UCSD-AML1 (cell line): ENCODE data around the gene GRHL1.

Source experiments
- DNase-seq: peaks from one replicate; lab custom pipeline; 2025; ENCODE audit not compliant: unreplicated experiment; lab: John Stamatoyannopoulos, UW

Gene GRHL1

DNA sequence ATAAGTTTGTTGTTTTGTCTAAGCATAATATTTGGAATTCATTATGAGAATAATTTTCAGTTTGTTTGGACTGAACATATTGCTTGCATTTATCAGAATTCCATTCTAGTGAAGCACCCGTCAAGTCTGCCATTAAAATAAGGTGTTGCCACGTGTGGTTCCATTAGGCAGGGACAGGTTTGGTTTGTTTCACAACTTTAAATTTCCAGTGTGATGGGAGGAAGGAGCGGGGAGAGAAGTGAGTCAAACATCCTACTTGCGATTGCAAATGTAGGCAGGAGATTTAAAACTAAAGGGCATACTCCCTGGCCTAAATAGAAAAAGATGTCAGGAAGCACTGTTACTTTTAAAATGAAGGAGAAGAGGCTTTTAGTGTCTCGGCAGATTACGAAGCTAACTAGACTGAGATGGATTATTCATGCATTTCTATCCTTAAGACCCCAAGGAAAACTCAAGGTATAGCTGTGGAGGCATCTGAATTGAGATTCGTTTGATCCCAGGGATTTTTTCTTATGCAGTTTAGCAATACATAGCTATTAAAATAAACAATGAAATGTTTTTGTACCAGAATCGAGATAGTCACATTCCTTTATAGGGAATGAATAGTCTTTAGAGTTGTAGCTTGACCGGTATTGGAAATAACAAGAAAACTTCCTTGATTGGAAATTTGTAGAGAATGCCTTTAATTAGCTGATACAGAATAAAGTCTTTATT, 19.8 kb downstream of the GRHL1 start:
- DNase-seq: no peak

DNA sequence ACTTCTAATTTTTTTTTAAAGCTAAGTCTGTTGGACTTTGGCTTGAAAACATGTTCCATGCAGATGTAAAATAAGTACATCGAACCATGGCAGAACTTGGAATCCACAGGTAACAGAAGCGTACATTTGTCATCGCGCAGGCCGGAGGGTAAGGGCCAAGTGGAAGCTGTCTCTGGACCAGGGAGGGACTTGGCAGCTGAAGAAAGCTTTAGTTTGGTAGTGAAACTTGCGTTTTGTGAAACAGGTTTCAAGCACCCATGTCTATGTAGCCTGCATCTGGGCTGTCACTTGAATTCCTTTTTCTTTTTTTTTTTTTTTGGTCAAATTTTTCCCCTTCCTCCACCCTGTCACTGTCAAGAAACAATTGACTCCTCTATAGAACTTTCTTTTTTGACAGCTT, 20.4 kb downstream of the GRHL1 start:
- no peak for DNase-seq

DNA sequence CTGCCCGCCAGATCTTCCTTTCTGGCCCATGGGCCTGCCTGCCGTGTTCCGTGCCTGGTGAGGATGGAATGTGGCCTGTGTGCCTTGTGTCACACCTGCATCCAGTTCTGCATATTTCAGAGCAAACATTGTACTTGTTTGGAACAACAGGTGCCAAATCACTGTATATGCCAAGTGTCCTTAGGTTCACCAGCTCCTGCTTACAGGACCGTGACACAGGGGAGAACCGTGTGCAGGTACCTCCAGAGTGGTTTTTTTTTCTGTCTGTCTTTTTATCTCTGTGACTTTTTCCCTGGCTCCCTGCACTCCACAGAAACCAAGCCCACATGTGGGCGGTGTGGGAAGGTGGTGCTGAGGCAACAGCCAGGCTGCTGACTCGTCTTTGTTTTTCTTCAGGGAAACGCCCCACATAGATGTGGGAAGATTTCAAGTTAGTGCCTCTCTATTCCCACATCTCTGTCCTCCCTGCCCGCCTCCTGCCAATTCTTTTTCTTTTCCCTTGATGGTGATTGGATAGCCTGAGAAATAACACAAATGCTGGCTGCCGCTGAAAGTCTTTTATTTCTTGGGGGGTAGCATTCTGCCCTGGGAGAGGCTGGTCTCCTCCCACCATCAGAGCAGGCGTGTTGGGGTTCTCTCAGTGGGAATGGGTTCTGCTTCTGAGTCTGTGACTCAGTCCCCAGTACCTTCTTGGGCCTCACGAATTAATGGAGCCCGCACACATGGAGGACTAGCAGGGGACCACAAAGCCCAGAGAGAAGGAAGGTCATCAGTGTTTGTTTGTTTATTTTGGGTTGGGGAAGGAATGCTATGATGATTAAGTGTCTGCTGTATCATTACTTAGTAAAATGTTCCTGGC, 21.4 kb downstream of the GRHL1 start:
- DNase-seq: no peak

GRCh38 chr2:9973690-9974089, 22.2 kb downstream of the GRHL1 start:
- DNase-seq: no peak

DNA sequence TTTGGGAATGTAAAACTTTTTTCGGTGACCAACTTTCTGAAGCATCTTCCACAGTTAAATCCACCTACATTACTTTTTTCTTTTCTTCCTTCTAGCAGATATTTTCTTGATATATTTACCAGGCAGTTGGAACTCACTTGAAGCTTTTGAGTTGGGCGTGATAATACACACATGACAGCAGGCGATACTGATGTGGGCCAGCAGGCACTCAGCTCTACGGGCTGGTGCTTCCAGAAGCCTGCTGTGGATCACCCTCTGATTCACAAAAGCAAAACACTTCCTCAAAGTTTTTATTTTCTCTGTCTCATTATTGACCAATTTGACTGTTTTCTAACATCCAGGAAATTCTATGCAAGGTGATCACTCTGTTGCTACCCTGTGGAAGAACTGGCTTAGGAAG, 22.9 kb downstream of the GRHL1 start:
- no peak for DNase-seq

DNA sequence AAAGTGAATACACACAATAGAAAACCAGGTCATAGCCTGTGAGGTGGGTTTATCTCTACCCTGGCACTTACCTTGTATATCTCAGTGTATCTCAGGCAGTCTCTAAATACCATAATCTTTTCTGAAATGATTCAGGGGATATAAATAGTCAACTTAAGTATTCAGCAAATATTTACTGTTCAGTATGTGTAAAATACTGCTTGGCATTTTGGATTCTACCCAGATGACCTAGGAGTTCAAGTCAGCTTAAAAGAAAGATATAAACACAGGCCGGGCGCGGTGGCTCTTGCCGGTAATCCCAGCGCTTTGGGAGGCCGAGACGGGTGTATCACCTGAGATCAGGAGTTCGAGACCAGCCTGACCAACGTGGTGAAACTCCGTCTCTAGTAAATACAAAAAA, 23.8 kb downstream of the GRHL1 start:
- no peak for DNase-seq

GRCh38 chr2:9975805-9976447, 24.4 kb downstream of the GRHL1 start:
- DNase-seq: no peak

DNA sequence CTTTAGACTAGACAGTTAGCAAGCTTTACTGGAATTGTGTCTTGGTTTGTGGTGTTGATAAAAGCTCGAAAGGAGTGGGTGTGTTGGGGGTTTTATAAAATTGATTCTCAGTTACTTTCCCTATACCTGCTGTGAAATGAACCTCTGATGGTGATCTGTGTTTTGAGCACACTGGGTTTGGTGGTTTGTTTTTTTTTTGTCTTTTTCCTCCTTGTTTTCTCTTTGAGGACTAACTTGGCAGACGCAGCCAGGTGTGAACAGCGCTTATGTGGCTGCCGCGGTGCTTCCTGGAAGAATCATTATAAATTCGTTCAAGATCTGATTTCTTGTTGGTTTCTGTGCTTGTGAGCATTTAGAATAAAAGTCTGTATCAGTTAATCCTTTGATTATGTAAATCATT, 28.5 kb downstream of the GRHL1 start:
- no peak for DNase-seq

DNA sequence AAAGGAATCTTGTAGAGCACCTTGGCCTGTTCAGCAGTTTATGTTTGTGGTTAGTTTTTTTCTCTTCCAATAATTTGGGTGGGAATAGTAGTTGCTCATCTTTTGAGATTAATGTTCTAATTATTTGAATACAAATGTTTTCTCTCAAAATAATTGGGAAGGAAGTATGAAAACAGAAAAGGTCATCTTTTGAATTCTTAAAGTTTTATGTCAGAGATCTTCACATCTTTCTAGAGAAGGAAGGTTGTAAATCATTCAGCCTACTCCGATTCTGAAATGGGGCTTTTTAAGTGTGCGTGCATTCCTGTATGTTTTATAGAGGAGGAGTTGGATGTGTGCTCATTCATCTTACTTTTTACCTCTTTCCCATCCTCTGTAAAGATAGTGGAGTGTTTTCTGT, 29.0 kb downstream of the GRHL1 start:
- DNase-seq: no peak

DNA sequence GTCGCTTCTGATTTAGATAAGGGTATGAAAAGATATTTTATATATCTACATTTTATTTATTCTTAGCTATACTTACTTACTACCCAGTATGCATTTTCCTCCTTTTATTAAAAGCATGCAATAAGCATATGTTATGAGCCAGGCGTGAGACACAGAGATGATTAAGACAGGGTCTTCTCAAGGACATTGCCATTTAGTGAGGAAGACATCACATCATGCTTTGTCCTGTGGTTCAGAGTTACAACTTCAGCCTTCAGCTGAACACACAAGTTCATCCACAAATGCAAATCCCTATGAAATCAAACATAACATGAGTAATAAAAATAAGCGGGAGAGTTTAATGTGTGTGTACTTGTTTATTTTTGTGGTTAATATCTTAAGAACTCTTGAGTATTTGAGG, 30.2 kb downstream of the GRHL1 start:
- DNase-seq: no peak

- DNase-seq: no peak
Observed at GRCh38 chr2:9982248-9982647, 30.8 kb downstream of the GRHL1 start.

GRCh38 chr2:9982891-9983290, 31.4 kb downstream of the GRHL1 start:
- no peak for DNase-seq

GRCh38 chr2:9983401-9984216, 32.1 kb downstream of the GRHL1 start:
- DNase-seq: no peak

- DNase-seq: no peak
Observed at GRCh38 chr2:9984217-9984739, 32.8 kb downstream of the GRHL1 start.

DNA sequence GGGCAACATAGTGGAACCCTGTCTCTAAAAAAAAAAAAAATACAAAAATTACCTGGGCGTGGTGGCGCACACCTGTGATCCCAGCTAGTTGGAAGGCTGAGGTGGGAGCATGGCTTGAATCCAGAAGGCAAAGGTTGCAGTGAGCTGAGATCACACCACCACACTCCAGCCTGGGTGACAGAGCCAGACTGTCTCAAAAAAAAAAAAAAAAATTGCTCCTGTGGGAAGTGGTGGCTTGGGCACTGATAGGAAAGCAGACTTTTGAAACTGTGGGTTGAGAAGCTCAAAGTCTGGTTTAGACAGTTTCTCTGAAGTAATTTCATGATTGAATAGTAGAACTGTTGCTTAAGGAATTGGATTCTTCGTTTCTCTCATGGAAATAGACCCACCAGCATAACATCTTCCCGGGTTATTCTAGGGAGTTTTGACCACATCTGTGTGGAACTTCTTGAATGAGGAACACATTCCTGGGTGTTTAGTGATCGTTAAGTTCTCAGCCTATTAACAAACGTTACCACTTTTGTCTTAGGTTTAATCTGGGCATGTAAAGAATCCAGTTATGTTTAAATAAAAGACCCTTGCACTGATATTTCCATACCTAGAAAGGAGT, 33.5 kb downstream of the GRHL1 start:
- DNase-seq: no peak

DNA sequence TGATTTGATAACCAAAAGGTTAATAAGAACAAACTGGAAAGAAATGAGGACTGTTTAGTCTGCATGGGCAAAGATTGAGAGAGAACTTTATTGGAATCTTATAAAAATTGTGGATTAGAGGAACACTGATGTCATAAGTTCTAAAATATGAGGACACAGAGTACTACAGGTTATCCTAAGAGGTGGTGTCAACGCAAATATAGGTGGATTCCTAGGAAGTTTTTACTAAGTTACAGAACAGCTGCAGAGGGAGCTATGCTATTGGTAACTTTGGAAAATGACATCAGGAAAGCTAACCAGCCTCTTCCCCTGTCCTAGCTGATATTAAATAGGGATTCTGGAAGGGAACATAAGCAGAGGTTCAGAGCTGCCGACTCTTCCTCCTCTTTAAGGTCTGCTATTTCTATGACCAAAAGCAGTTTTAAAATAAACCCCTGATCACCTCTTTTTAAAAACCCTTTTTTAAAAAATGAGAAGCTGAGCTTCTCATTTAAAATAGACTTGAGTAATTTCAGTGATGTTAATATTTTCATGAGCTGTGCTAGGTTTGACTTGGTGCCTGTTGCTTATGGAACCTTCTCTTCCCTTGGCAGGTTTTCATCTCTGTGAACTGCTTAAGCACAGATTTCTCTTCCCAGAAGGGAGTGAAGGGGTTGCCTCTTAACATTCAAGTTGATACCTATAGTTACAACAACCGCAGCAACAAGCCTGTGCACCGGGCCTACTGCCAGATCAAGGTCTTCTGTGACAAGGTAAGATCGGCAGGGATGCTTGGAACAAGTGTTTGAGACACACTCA, 34.2 kb downstream of the GRHL1 start:
- DNase-seq: no peak

GRCh38 chr2:9988320-9988719, 36.8 kb downstream of the GRHL1 start:
- no peak for DNase-seq

DNA sequence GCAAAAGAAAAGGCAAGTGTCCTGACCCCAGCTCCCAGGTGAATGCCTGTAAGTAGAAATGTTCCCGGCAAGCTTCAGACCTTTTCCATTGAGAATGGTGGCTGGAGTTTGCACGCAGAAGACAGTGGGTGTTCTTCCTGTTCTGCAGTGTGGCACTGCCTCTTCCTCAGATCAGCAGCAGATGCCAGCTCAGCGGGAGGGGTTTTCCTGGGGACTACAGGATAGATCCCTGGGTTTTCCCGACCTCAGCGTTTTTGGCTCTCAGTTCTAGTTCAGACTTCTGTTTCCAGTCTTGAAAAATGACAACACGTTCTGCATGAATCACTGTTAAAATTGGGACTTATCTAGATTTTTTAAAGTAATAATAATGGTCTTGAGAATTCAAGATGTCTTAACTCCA, 39.2 kb downstream of the GRHL1 start:
- no peak for DNase-seq

DNA sequence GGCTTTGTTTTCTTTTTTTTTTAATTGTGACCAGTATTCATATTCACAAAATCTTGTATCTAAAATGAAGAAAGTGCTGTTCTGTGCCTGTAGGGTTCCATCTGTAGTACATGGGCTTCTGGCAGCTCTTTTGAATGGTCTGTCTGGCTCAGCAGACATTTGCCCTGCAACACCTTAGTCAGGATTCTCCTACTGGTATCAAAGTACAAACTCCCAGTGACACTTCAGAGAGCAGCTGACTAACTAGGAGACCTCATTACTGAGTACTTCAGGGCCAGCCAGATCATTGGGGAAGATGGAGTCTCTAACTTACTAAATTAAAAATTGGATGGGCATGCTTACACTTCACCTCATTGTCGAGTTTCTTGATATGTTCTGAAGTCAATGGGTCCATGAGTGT, 39.7 kb downstream of the GRHL1 start:
- no peak for DNase-seq

GRCh38 chr2:9991829-9992273, 40.4 kb downstream of the GRHL1 start:
- no peak for DNase-seq
